Measurements from ENCODE around the gene NHSL2. TPM values are rescaled to one million over a fixed set of nuclear protein-coding genes. Genes with fewer than 3 reads are reported as not detected.

The NHSL2 gene
- total RNA-seq, 4 donors from 2014 or later, result 1.9 to 8.8 (median 2.4) TPM

DNA sequence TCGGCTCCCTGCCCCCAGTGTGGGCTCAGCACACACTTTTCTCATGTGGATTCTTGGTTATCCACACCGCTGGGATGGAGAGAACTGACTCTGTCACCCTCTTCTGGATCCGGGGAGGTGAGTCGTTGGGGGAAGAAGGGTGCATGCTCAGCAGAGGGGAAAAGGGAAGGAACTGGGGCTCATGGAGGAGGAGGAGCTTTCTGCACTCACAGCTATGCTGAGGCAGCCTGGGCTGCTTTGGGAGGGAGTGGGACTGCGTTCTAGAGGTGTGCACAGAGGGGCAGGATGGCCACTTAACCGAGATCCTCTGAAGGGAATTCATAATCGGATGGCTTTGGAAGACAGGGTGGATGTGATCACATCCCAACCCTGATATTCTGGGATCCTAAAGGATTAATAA is 169.5 kb downstream of the NHSL2 start:
- TF ChIP-seq, protein P1, sequence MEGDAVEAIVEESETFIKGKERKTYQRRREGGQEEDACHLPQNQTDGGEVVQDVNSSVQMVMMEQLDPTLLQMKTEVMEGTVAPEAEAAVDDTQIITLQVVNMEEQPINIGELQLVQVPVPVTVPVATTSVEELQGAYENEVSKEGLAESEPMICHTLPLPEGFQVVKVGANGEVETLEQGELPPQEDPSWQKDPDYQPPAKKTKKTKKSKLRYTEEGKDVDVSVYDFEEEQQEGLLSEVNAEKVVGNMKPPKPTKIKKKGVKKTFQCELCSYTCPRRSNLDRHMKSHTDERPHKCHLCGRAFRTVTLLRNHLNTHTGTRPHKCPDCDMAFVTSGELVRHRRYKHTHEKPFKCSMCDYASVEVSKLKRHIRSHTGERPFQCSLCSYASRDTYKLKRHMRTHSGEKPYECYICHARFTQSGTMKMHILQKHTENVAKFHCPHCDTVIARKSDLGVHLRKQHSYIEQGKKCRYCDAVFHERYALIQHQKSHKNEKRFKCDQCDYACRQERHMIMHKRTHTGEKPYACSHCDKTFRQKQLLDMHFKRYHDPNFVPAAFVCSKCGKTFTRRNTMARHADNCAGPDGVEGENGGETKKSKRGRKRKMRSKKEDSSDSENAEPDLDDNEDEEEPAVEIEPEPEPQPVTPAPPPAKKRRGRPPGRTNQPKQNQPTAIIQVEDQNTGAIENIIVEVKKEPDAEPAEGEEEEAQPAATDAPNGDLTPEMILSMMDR (IDR thresholded peaks at IDR 0.05), result no peak
- intact Hi-C loops (cut with DNase I; ENCODE audit: low total_unique reads), result no loop called here
- 75 to 90% methylated on average over 7 of the region's 7 CpGs for WGBS, 2 donors
- DNase-seq (ENCODE audit: low spot score in 2 of 2), result no peak
- no peak overlapping the region for H3K4me3 ChIP-seq (ENCODE audit: low read depth, poor library complexity, severe bottlenecking)

DNA sequence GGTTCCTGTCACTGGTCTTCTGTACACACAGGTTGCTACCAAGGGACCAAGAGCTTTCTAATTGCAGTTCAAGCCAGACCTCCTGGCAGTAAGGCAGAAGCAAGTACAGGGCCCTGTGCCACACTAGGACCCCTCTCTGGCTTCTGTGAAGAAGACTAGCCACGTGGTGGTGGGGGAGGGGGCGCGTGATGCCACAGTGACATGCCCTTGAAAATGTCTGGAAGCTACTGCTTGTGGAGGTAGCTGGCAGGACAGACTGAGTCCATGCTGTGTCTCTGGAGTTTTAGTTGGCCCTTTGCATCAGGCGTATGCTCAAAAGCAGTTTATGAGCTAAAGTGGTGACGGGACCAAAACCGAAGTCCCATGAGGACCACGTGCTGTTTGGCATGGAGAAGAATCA is 170.2 kb downstream of the NHSL2 start:
- no peak for DNase-seq (ENCODE audit: low spot score in 2 of 2)
- intact Hi-C loops (cut with DNase I; ENCODE audit: low total_unique reads), result no loop called here
- WGBS, 2 donors, result 83 to 92% methylated on average over 7 of the region's 7 CpGs
- H3K4me3 ChIP-seq (ENCODE audit: low read depth, poor library complexity, severe bottlenecking), result no peak overlapping the region
- TF ChIP-seq, protein P1 (IDR thresholded peaks at IDR 0.05), result no peak
- TF ChIP-seq POLR2A (IDR thresholded peaks at IDR 0.05), result no peak

DNA sequence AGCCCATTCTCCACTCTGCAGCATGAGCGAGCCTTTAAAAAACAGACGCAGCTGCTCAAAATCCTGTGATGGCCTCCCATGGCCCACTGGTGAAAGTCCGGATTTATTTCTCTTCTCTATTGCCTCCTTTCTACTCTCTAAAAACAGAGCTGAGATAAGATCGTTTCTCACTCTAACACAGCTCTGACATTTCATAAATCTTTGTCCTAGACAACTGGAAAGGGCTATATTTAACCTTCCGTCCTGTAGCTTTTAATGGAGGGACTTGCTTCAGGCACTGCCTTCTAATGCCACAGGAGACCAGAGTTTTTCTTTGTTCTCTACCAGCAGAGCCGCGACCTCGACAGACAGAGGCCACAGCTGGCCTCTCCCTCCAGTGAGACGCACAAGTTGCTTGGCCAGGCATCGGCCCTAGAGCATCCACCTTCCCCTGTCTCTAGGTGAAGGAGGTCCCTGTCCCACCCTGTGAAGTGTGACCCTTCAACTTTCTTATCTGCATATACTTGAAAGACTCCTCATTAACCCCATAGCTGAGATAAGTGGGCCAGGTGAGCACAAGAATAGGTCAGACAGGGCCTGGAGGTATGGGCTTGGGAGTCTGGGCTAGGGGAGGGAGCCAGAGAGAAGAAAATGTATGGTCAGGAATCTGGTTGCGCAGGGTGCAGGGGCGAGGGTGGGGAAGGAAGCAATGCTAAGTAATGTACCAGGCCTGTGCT is 171.1 kb downstream of the NHSL2 start:
- no peak overlapping the region for H3K4me3 ChIP-seq (ENCODE audit: low read depth, poor library complexity, severe bottlenecking)
- 79 to 84% methylated on average over 12 of the region's 12 CpGs for WGBS, 2 donors
- DNase-seq (ENCODE audit: low spot score in 2 of 2), result no peak
- intact Hi-C loops (cut with DNase I; ENCODE audit: low total_unique reads), result no loop called here
- no peak for TF ChIP-seq POLR2A (IDR thresholded peaks at IDR 0.05)
- TF ChIP-seq, protein P1 (IDR thresholded peaks at IDR 0.05), result no peak

DNA sequence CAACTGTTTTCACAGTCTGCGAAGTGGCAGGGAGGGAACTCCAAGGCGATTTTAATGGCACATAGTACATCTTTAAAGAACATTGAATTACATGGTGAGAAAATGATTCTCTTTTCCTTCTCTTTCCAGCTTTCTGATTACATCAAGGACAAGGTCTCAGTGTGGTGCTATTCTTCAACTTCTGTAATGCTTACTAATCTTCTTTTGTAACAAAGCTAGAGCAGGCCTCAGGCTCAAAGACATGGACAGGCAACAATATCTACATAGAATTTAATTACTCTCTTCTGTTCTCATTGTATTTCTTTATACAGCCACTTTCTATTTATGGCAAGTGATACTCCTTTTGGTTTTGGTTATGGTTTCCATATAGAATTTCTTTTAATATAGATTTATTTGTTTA is 172.6 kb downstream of the NHSL2 start:
- TF ChIP-seq POLR2A (IDR thresholded peaks at IDR 0.05), result no peak
- TF ChIP-seq, protein P1 (IDR thresholded peaks at IDR 0.05), result no peak
- intact Hi-C loops (cut with DNase I; ENCODE audit: low total_unique reads), result no loop called here
- WGBS, 2 donors, result 89 to 92% methylated on average over 2 of the region's 2 CpGs
- DNase-seq (ENCODE audit: low spot score in 2 of 2), result no peak
- no peak overlapping the region for H3K4me3 ChIP-seq (ENCODE audit: low read depth, poor library complexity, severe bottlenecking)

DNA sequence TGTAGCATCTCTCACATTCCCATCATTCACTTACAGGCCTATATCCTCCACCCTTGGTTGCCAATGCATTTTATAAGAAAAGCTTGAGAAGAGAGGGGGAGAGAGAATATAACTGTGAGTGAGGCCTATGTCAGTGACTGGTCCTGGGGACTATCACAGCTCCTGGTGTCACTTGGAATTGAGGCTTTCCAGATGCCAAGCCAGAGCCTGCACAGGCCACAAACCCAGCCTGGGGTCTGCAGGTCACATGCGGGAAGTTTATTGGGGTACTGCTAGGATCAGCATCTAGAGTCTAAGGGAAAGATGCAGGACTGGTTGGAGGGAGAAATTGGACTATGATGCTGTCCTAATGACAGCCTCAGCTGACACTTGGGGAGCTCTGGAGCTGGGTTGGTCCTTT is 173.5 kb downstream of the NHSL2 start:
- TF ChIP-seq POLR2A (IDR thresholded peaks at IDR 0.05), result no peak
- TF ChIP-seq, protein P1 (IDR thresholded peaks at IDR 0.05), result no peak
- intact Hi-C loops (cut with DNase I; ENCODE audit: low total_unique reads), result no loop called here

DNA sequence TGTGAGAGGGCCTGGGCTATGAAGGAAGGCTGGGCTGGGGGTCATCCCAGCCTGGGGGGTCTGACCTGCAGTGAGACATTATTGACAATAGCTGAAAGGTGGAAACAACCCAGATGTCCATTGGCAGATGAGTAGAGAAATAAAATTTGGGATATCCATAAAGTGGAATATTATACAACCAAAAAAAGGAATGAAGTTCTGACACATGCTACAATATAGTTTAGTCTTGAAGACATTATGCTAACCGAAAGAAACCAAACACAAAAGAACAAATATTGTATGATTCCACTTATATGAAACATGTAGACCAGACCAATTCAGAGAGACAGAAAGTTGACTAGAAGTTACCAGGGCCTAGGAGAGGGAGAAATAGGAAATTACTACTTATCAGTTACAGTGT is 176.3 kb downstream of the NHSL2 start:
- H3K4me3 ChIP-seq (ENCODE audit: low read depth, poor library complexity, severe bottlenecking), result no peak overlapping the region
- DNase-seq (ENCODE audit: low spot score in 2 of 2), result no peak
- intact Hi-C loops (cut with DNase I; ENCODE audit: low total_unique reads), result no loop called here
- 90 to 97% methylated on average over 1 of the region's 1 CpG for WGBS, 2 donors
- no peak for TF ChIP-seq POLR2A (IDR thresholded peaks at IDR 0.05)
- TF ChIP-seq, protein P1 (IDR thresholded peaks at IDR 0.05), result no peak

More for the DNA sequence above, 173.5 kb downstream of the NHSL2 start:
- 85% methylated on average over 1 of the region's 1 CpG; no CpG with 5 or more reads in 1 of the 2 donors for WGBS, 2 donors
- no peak for DNase-seq (ENCODE audit: low spot score in 2 of 2)
- no peak overlapping the region for H3K4me3 ChIP-seq (ENCODE audit: low read depth, poor library complexity, severe bottlenecking)

Measured in lower leg skin (tissue), 4 donors.